ENCODE data around the gene SUGCT.

GRCh38 chr7:40447345-40447744 lies 312.5 kb downstream of the SUGCT start:
- no peak for TF ChIP-seq POLR2AphosphoS5 (IDR thresholded peaks at IDR 0.05; ENCODE audit: borderline replicate concordance, low read depth, low read length)
- no peak for TF ChIP-seq EZH2 (IDR thresholded peaks at IDR 0.05)

Measured in SK-N-MC (cell line).